ENCODE results near the gene FARS2. TPM values are rescaled to one million over a fixed set of nuclear protein-coding genes. Genes with fewer than 3 reads are reported as not detected.

FARS2 gene
- total RNA-seq, 1 donor from 2014 or later = 11.8 TPM

GRCh38 chr6:5230081-5230480 lies 31.2 kb upstream of the FARS2 start:
- H3K36me3 Mint-ChIP-seq (ENCODE audit: low read depth) = no peaks in the 10 kb centered on the region

GRCh38 chr6:5231289-5231688 lies 30.0 kb upstream of the FARS2 start:
- Mint-ChIP-seq H3K4me3 (ENCODE audit: unreplicated experiment) (no peak overlapping the region), H3K27ac (ENCODE audit: unreplicated experiment) (no peak overlapping the region), H3K9me3 (ENCODE audit: low read depth) (no peaks in the 10 kb centered on the region), H3K36me3 (ENCODE audit: low read depth) (peaks cover 2% of the 10 kb centered on the region), H3K27me3 (ENCODE audit: low read depth) (no peaks in the 10 kb centered on the region), H3K4me1 (ENCODE audit: low read depth) (no peaks in the 10 kb centered on the region)
- no peak for DNase-seq (ENCODE audit: low spot score)
- no peak for TF ChIP-seq CTCF (IDR thresholded peaks at IDR 0.05)

More at GRCh38 chr6:5230081-5230480, 31.2 kb upstream of the FARS2 start:
- Mint-ChIP-seq H3K27ac (ENCODE audit: unreplicated experiment) (no peak overlapping the region), H3K4me1 (ENCODE audit: low read depth) (no peaks in the 10 kb centered on the region), H3K9me3 (ENCODE audit: low read depth) (no peaks in the 10 kb centered on the region), H3K27me3 (ENCODE audit: low read depth) (no peaks in the 10 kb centered on the region), H3K4me3 (ENCODE audit: unreplicated experiment) (no peak overlapping the region)
- DNase-seq (ENCODE audit: low spot score) = no peak
- no peak for TF ChIP-seq CTCF (IDR thresholded peaks at IDR 0.05)

GRCh38 chr6:5234874-5235273 lies 26.4 kb upstream of the FARS2 start:
- Mint-ChIP-seq H3K27me3 (ENCODE audit: low read depth) (no peaks in the 10 kb centered on the region), H3K9me3 (ENCODE audit: low read depth) (no peaks in the 10 kb centered on the region), H3K4me3 (ENCODE audit: unreplicated experiment) (no peak overlapping the region), H3K36me3 (ENCODE audit: low read depth) (peaks cover 2% of the 10 kb centered on the region), H3K4me1 (ENCODE audit: low read depth) (no peaks in the 10 kb centered on the region), H3K27ac (ENCODE audit: unreplicated experiment) (no peak overlapping the region)
- no peak for TF ChIP-seq CTCF (IDR thresholded peaks at IDR 0.05)
- no peak for DNase-seq (ENCODE audit: low spot score)

GRCh38 chr6:5235830-5236229 lies 25.5 kb upstream of the FARS2 start:
- Mint-ChIP-seq H3K36me3 (ENCODE audit: low read depth) (peaks cover 3% of the 10 kb centered on the region), H3K4me1 (ENCODE audit: low read depth) (no peaks in the 10 kb centered on the region)

GRCh38 chr6:5237805-5238204 lies 23.5 kb upstream of the FARS2 start:
- peaks cover 3% of the 10 kb centered on the region for H3K36me3 Mint-ChIP-seq (ENCODE audit: low read depth)
- H3K27me3 Mint-ChIP-seq (ENCODE audit: low read depth) = no peaks in the 10 kb centered on the region
- no peaks in the 10 kb centered on the region for H3K9me3 Mint-ChIP-seq (ENCODE audit: low read depth)
- no peak for DNase-seq (ENCODE audit: low spot score)
- TF ChIP-seq CTCF (IDR thresholded peaks at IDR 0.05) = no peak
- H3K4me3 Mint-ChIP-seq (ENCODE audit: unreplicated experiment) = no peak overlapping the region
- H3K27ac Mint-ChIP-seq (ENCODE audit: unreplicated experiment) = no peak overlapping the region
- no peaks in the 10 kb centered on the region for H3K4me1 Mint-ChIP-seq (ENCODE audit: low read depth)

More at GRCh38 chr6:5235830-5236229, 25.5 kb upstream of the FARS2 start:
- H3K4me3 Mint-ChIP-seq (ENCODE audit: unreplicated experiment) = no peak overlapping the region
- H3K27me3 Mint-ChIP-seq (ENCODE audit: low read depth) = no peaks in the 10 kb centered on the region
- no peak for DNase-seq (ENCODE audit: low spot score)
- TF ChIP-seq CTCF (IDR thresholded peaks at IDR 0.05) = no peak
- H3K9me3 Mint-ChIP-seq (ENCODE audit: low read depth) = no peaks in the 10 kb centered on the region
- no peak overlapping the region for H3K27ac Mint-ChIP-seq (ENCODE audit: unreplicated experiment)

Measured in chondrocyte (in vitro differentiated cells).